ENCODE data around the gene NOVA1. TPM values are rescaled to one million over a fixed set of nuclear protein-coding genes. Genes with fewer than 3 reads are reported as not detected.

The NOVA1 gene
- polyA plus RNA-seq, 1 donor from 2014 or later = 121 TPM

DNA sequence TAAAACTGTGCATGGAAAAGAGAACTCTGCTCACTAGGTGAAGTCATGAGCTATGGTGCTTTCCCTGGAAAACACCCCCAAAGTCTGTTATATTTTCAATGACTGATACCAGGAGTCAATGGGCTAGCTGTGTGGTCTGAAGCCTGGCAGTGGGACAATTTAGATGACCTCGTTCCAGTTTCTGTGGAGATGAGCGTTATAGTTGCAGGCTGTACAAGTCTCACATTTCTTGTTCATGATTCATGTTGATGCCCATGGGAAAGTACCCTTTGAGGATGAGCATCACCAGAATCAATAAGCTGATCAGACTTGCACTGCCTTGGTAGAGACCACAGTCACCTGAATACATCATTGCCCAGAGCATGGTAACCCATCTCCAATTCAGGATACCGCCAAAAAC lies 70.7 kb downstream of the NOVA1 start:
- no peaks in the 10 kb centered on the region for H3K27me3 ChIP-seq (ENCODE audit: insufficient read depth, low read depth, low read length)
- H3K4me2 ChIP-seq (ENCODE audit: low read length) = no peak overlapping the region
- H3K9me2 ChIP-seq (ENCODE audit: insufficient read depth, low read length) = no peaks in the 10 kb centered on the region
- no peak overlapping the region for H2AFZ ChIP-seq (ENCODE audit: low read depth, low read length)
- no peak overlapping the region for H3K4me3 ChIP-seq (ENCODE audit: low read length)
- no peaks in the 10 kb centered on the region for H3K36me3 ChIP-seq (ENCODE audit: insufficient read depth, low read length)
- peaks cover 27% of the 10 kb centered on the region for H3K79me2 ChIP-seq (replicated peaks; ENCODE audit: insufficient read depth, low read length)
- H4K20me1 ChIP-seq (ENCODE audit: insufficient read depth) = no peaks in the 10 kb centered on the region
- TF ChIP-seq MXI1 (conservative IDR thresholded peaks at IDR 0.05; ENCODE audit: poor library complexity, severe bottlenecking) (no peak), REST (IDR thresholded peaks at IDR 0.05; ENCODE audit: borderline replicate concordance) (no peak), EP300 (conservative IDR thresholded peaks at IDR 0.05; ENCODE audit: poor library complexity, severe bottlenecking) (no peak), TAF1 (IDR thresholded peaks at IDR 0.05; ENCODE audit: low read depth) (no peak), EZH2 (IDR thresholded peaks at IDR 0.05; ENCODE audit: borderline replicate concordance, insufficient read depth, low read length, poor library complexity, severe bottlenecking) (no peak), SMC3 (conservative IDR thresholded peaks at IDR 0.05; ENCODE audit: poor library complexity) (no peak), POLR2AphosphoS5 (IDR thresholded peaks at IDR 0.05) (no peak), RAD21 (conservative IDR thresholded peaks at IDR 0.05) (no peak)
- TF ChIP-seq, protein P1, sequence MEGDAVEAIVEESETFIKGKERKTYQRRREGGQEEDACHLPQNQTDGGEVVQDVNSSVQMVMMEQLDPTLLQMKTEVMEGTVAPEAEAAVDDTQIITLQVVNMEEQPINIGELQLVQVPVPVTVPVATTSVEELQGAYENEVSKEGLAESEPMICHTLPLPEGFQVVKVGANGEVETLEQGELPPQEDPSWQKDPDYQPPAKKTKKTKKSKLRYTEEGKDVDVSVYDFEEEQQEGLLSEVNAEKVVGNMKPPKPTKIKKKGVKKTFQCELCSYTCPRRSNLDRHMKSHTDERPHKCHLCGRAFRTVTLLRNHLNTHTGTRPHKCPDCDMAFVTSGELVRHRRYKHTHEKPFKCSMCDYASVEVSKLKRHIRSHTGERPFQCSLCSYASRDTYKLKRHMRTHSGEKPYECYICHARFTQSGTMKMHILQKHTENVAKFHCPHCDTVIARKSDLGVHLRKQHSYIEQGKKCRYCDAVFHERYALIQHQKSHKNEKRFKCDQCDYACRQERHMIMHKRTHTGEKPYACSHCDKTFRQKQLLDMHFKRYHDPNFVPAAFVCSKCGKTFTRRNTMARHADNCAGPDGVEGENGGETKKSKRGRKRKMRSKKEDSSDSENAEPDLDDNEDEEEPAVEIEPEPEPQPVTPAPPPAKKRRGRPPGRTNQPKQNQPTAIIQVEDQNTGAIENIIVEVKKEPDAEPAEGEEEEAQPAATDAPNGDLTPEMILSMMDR (IDR thresholded peaks at IDR 0.05; ENCODE audit: poor library complexity, severe bottlenecking) = no peak
- no peaks in the 10 kb centered on the region for H3K9me3 ChIP-seq (ENCODE audit: low read length)
- H3K27ac ChIP-seq (ENCODE audit: low read length) = no peak overlapping the region
- H3F3A ChIP-seq (ENCODE audit: insufficient read depth, low read length, poor library complexity, severe bottlenecking) = no peaks in the 10 kb centered on the region
- H3K9ac ChIP-seq (ENCODE audit: low read length) = no peak overlapping the region

DNA sequence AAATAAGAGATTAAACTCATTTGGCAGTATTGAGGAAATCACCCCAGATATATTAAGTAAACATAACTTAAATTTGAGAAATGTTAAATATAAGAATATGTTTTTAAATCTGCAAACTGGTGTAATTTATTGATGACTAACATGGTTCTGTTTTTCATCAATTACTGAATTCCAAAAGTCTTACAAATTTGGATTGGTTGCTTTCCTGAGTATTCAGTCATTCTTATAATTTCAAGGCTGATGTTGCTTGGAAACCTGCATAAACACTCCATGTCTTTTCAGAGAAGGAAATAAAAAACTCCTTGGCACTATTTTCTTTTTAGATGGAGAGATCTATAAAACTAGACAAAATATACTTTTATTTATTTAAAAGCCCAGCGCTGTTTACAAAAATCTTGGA lies 71.7 kb downstream of the NOVA1 start:
- Histone ChIP-seq H4K20me1 (ENCODE audit: insufficient read depth) (no peaks in the 10 kb centered on the region), H2AFZ (ENCODE audit: low read depth, low read length) (no peak overlapping the region), H3K9me3 (ENCODE audit: low read length) (no peaks in the 10 kb centered on the region), H3K79me2 (replicated peaks; ENCODE audit: insufficient read depth, low read length) (peaks cover 22% of the 10 kb centered on the region), H3K9me2 (ENCODE audit: insufficient read depth, low read length) (no peaks in the 10 kb centered on the region), H3K36me3 (ENCODE audit: insufficient read depth, low read length) (no peaks in the 10 kb centered on the region), H3K9ac (ENCODE audit: low read length) (no peak overlapping the region), H3K4me2 (ENCODE audit: low read length) (no peak overlapping the region), H3K27me3 (ENCODE audit: insufficient read depth, low read depth, low read length) (no peaks in the 10 kb centered on the region), H3F3A (ENCODE audit: insufficient read depth, low read length, poor library complexity, severe bottlenecking) (no peaks in the 10 kb centered on the region), H3K4me3 (ENCODE audit: low read length) (no peak overlapping the region), H3K27ac (ENCODE audit: low read length) (no peak overlapping the region)
- TF ChIP-seq MXI1 (conservative IDR thresholded peaks at IDR 0.05; ENCODE audit: poor library complexity, severe bottlenecking) = no peak
- no peak for TF ChIP-seq SMC3 (conservative IDR thresholded peaks at IDR 0.05; ENCODE audit: poor library complexity)

DNA sequence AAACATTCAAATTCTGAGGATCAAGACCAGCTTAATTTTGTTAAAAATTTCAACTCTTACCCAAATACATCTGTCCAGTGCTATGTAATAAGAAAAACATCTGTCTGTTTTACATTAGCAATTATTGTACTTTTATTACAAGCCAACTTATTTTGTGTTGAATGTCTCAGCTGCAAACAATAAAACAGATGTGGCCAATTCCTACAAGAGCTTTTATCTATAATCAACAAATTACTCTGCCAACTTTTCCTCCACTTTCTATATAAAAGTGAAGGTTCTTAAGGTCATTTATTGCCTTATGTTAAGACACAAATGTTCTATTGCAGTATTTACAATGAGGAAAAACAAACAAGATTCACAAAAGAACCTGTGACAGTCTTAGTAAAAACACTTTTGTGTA lies 72.7 kb downstream of the NOVA1 start:
- no peak for TF ChIP-seq POLR2AphosphoS5 (IDR thresholded peaks at IDR 0.05)
- TF ChIP-seq EP300 (conservative IDR thresholded peaks at IDR 0.05; ENCODE audit: poor library complexity, severe bottlenecking) = no peak
- TF ChIP-seq SMC3 (conservative IDR thresholded peaks at IDR 0.05; ENCODE audit: poor library complexity) = no peak
- TF ChIP-seq REST (IDR thresholded peaks at IDR 0.05; ENCODE audit: borderline replicate concordance) = no peak
- TF ChIP-seq TAF1 (IDR thresholded peaks at IDR 0.05; ENCODE audit: low read depth) = no peak
- TF ChIP-seq, protein P1 (IDR thresholded peaks at IDR 0.05; ENCODE audit: poor library complexity, severe bottlenecking) = no peak
- TF ChIP-seq EZH2 (IDR thresholded peaks at IDR 0.05; ENCODE audit: borderline replicate concordance, insufficient read depth, low read length, poor library complexity, severe bottlenecking) = no peak
- no peak for TF ChIP-seq MXI1 (conservative IDR thresholded peaks at IDR 0.05; ENCODE audit: poor library complexity, severe bottlenecking)
- no peaks in the 10 kb centered on the region for H3F3A ChIP-seq (ENCODE audit: insufficient read depth, low read length, poor library complexity, severe bottlenecking)
- H3K4me2 ChIP-seq (ENCODE audit: low read length) = no peak overlapping the region
- H2AFZ ChIP-seq (ENCODE audit: low read depth, low read length) = no peak overlapping the region
- H3K79me2 ChIP-seq (replicated peaks; ENCODE audit: insufficient read depth, low read length) = peaks cover 27% of the 10 kb centered on the region
- no peaks in the 10 kb centered on the region for H4K20me1 ChIP-seq (ENCODE audit: insufficient read depth)
- H3K9ac ChIP-seq (ENCODE audit: low read length) = no peak overlapping the region
- no peaks in the 10 kb centered on the region for H3K9me3 ChIP-seq (ENCODE audit: low read length)
- no peak overlapping the region for H3K27ac ChIP-seq (ENCODE audit: low read length)
- H3K4me3 ChIP-seq (ENCODE audit: low read length) = no peak overlapping the region
- H3K27me3 ChIP-seq (ENCODE audit: insufficient read depth, low read depth, low read length) = no peaks in the 10 kb centered on the region
- no peaks in the 10 kb centered on the region for H3K36me3 ChIP-seq (ENCODE audit: insufficient read depth, low read length)
- H3K9me2 ChIP-seq (ENCODE audit: insufficient read depth, low read length) = no peaks in the 10 kb centered on the region

Data from neural cell (in vitro differentiated cells).